Adrenal gland (tissue), 5 donors: Measurements from ENCODE around the gene AGTPBP1.
"Not testable (repeated sequence)": the region's sequence is repeated elsewhere in the genome, so short reads cannot be mapped to it uniquely, and the experiment has no call there.

ENCODE experiments used
- POLR2A ChIP-seq, 2 donors: fragments of 450-650 bp; IDR thresholded peaks; one replicate each; pipeline ENCODE4 v1.6.1; 2017; ENCODE audit warnings: antibody characterized with exemption in 2 of 2, mild to moderate bottlenecking in 2 of 2, moderate library complexity in 1 of 2
- TF ChIP-seq, protein P1 (sequence below), 6 experiments: fragments of 450-650 bp in 4 of 6; fragments of 200-600 bp in 2 of 6; sonication (generic) in 1 of 6; IDR thresholded peaks; 1 replicate in 5 of 6; 2 replicates in 1 of 6; pipeline versions ENCODE4 v1.5.1 to v1.8.0; 2016 to 2021; ENCODE audit warnings: antibody characterized with exemption in 6 of 6, mild to moderate bottlenecking in 2 of 6, moderate library complexity in 1 of 6
- donor health status: DM: no; HTN: no; CAD: no.

DNA sequence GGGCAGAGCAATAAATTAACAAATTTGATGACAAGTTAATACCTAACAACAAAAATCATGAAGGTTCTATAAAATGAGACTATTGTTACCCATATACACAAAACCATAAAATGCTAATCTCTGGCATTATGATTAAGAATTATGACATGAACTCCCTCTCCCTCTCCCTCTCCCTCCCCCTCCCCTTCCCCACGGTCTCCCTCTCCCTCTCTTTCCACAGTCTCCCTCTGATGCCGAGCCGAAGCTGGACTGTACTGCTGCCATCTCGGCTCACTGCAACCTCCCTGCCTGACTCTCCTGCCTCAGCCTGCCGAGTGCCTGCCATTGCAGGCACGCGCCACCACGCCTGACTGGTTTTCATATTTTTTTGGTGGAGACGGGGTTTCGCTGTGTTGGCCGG lies 168.8 kb downstream of the AGTPBP1 start:
- TF ChIP-seq, protein P1, sequence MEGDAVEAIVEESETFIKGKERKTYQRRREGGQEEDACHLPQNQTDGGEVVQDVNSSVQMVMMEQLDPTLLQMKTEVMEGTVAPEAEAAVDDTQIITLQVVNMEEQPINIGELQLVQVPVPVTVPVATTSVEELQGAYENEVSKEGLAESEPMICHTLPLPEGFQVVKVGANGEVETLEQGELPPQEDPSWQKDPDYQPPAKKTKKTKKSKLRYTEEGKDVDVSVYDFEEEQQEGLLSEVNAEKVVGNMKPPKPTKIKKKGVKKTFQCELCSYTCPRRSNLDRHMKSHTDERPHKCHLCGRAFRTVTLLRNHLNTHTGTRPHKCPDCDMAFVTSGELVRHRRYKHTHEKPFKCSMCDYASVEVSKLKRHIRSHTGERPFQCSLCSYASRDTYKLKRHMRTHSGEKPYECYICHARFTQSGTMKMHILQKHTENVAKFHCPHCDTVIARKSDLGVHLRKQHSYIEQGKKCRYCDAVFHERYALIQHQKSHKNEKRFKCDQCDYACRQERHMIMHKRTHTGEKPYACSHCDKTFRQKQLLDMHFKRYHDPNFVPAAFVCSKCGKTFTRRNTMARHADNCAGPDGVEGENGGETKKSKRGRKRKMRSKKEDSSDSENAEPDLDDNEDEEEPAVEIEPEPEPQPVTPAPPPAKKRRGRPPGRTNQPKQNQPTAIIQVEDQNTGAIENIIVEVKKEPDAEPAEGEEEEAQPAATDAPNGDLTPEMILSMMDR (IDR thresholded peaks at IDR 0.05) = not testable (repeated sequence)
- TF ChIP-seq POLR2A (IDR thresholded peaks at IDR 0.05) = not testable (repeated sequence)
